Heart right ventricle (tissue), 16 donors: Measurements from ENCODE around the gene CEP112. TPM values are rescaled to one million over a fixed set of nuclear protein-coding genes. Genes with fewer than 3 reads are reported as not detected.
"Not testable (repeated sequence)": the region's sequence is repeated elsewhere in the genome, so short reads cannot be mapped to it uniquely, and the experiment has no call there.

ENCODE experiments used
- ATAC-seq, 8 donors: fragments of 200-7000 bp; cut with Tn5 transposase; one replicate each; pipeline ENCODE4 v1.9.1; 2020; ENCODE audit warnings: mild to moderate bottlenecking in 8 of 8, moderate library complexity in 8 of 8, moderate number of reproducible peaks in 1 of 8
- DNase-seq, 2 donors: peaks; one replicate each; pipeline ENCODE4 v3.0.0-alpha.2; 2020
- H3K27ac ChIP-seq, 10 donors: fragments of 200-600 bp; sonication (generic) in 2 of 10; one replicate each; pipeline versions ENCODE4 v1.5.0 to v1.8.0; 2020 to 2022; ENCODE audit warnings: mild to moderate bottlenecking in 3 of 10
- H3K27me3 ChIP-seq, 7 donors: fragments of 200-600 bp; one replicate each; pipeline ENCODE4 v1.8.0; 2021 to 2022; ENCODE audit warnings: mild to moderate bottlenecking in 2 of 7
- H3K36me3 ChIP-seq, 9 donors: fragments of 200-600 bp; sonication (generic) in 1 of 9; one replicate each; pipeline versions ENCODE4 v1.5.0 to v1.8.0; 2020 to 2022; ENCODE audit warnings: mild to moderate bottlenecking in 2 of 9
- H3K4me1 ChIP-seq, 9 donors: fragments of 200-600 bp; sonication (generic) in 1 of 9; one replicate each; pipeline versions ENCODE4 v1.5.0 to v1.8.0; 2020 to 2022; ENCODE audit warnings: mild to moderate bottlenecking in 4 of 9
- H3K4me3 ChIP-seq, 10 donors: fragments of 200-600 bp; sonication (generic) in 2 of 10; one replicate each; pipeline versions ENCODE4 v1.5.0 to v1.8.0; 2020 to 2022; ENCODE audit warnings: mild to moderate bottlenecking in 7 of 10, moderate library complexity in 2 of 10
- H3K9me3 ChIP-seq, 11 donors: fragments of 200-600 bp in 10 of 11; sonication (generic) in 2 of 11; one replicate each; pipeline versions ENCODE4 v1.5.0 to v1.8.0; 2013 to 2022; ENCODE audit warnings: mild to moderate bottlenecking in 2 of 11, control low read depth in 1 of 11, moderate library complexity in 1 of 11
- CTCF ChIP-seq, 9 donors: fragments of 200-600 bp; sonication (generic) in 2 of 9; IDR thresholded peaks; one replicate each; pipeline versions ENCODE4 v1.5.0 to v1.8.0; 2021 to 2022; ENCODE audit warnings: antibody characterized with exemption in 9 of 9, mild to moderate bottlenecking in 5 of 9, moderate library complexity in 1 of 9
- WGBS, 2 donors: extraction: QIAGEN DNeasy Blood & Tissue Kit; methylation state at CpG; one replicate each; pipeline ENCODE4 v1.1.7; 2013; ENCODE audit warnings: inconsistent platforms in 1 of 2; 5-methylcytosine and 5-hydroxymethylcytosine counted together
- intact Hi-C, 10 donors: fragments of 100-400 bp; cut with DNase I; formaldehyde crosslinking; loops; one replicate each; pipeline versions ENCODE4 v1.11.1 to v1.14.2; 2022
- polyA plus RNA-seq, 2 donors: library from polyadenylated mRNA; stranded (reverse); fragments of 200-250 nt; gene quantifications; one replicate each; pipeline ENCODE4 v1.2.3, GENCODE V29; 2013
- total RNA-seq, 10 donors: library from RNA; stranded (reverse); fragmentation: NEBNext Ultra II Directional in 3 of 10; extraction: Animal tissue kit (Norgen Biotek cat#: 25700) in 3 of 10; gene quantifications; one replicate each; pipeline versions ENCODE4 v1.2.1 to v1.2.4, GENCODE V29; 2021 to 2023
- donor health status: Arrhythmogenic right ventricular cardiomyopathy.
- donor health status: ischemic (EF 13 %, LVEDD 7.1; RV severe dilation, severe dysfunction).
- donor health status: healthy with polysubstance abuse.
- donor health status: DM: no; HTN: yes; CAD: no.
- donor health status: DM: no; HTN: no; CAD: no.
- donor health status: ischemic (EF 25% LVEDD 6.9; RV normal size, moderate dysfunction).
- donor health status: ischemic (EF 25% LVEDD 5.7; RV mildly dilated, moderate dysfunction).
- donor health status: healthy.
- donor health status: DM: yes; HTN: yes; CAD: no.
- donor health status: Ischemic cardiomyopathy.
- donor health status: ischemic (EF 35%, LVEDD 5.7; RV mildly dilated, moderate dysfunction).
- donor health status: nonischemic (EF 11% LVEDD 7.7; RV severe dilation, severe dysfunction).
- donor health status: DM: yes; HTN: yes; CAD: no.
- donor health status: PGD.
- donor health status: ischemic (EF 29% LVEDD 5.4; RV normal size, mild dysfunction).
- donor health status: nonischemic (EF 23%, LVEDD 6.1; RV moderate dilation, normal function).

CEP112 gene
- total and polyA plus RNA-seq, 12 donors, result 6.7 to 30.0 (median 16.3) TPM

DNA sequence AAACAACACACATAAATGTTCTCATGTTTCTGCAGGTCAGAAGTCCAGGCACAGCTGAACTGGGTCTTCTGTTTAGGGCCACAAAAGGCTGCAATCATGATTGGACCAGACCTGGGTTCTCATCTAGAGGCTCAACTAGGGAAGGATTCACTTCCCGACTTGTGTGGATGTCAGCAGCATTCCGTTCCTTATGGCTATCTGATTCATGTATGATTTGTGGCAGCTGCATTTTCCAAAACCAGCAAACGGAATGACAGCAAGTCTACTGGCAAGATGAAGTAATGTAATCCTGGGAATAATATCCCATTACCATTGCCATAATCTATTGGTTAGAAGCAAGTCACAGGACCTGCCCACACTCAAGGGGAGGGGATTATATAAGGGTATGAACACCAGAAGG, 22.1 kb downstream of the CEP112 start:
- TF ChIP-seq CTCF (IDR thresholded peaks at IDR 0.05), result no peak
- 76 to 80% methylated on average over 3 of the region's 3 CpGs for WGBS, 2 donors
- intact Hi-C loops, result loop anchor here (2.0 to 10.0 kb wide), 10 partner anchors 615 to 945 kb away; no protein-coding TSS in a partner anchor
- Histone ChIP-seq H3K4me3 (no peak overlapping the region), H3K27ac (no peak overlapping the region), H3K4me1 (peaks cover 0 to 23% (median 7%) of the 10 kb centered on the region in 9 donors), H3K27me3 (no peaks in the 10 kb centered on the region), H3K9me3 (no peaks in the 10 kb centered on the region), H3K36me3 (peaks cover 0 to 49% (median 3%) of the 10 kb centered on the region in 9 donors)
- ATAC-seq (no peak), DNase-seq (no peak)

GRCh38 chr17:66167189-66167815, 24.6 kb downstream of the CEP112 start:
- H3K9me3 ChIP-seq, result no peaks in the 10 kb centered on the region
- H3K36me3 ChIP-seq, result peaks cover 0 to 36% (median 0%) of the 10 kb centered on the region in 9 donors
- DNase-seq, result no peak
- H3K27me3 ChIP-seq, result no peaks in the 10 kb centered on the region
- WGBS, 2 donors, result 46 to 52% methylated on average over 5 of the region's 5 CpGs
- peaks cover 0 to 19% (median 5%) of the 10 kb centered on the region in 9 donors for H3K4me1 ChIP-seq
- TF ChIP-seq CTCF (IDR thresholded peaks at IDR 0.05), result no peak
- no peak overlapping the region for H3K4me3 ChIP-seq
- peak in 2 of 8 donors; percentile 69 to 71 for ATAC-seq
- no peak overlapping the region for H3K27ac ChIP-seq
- intact Hi-C loops, result loop anchor here (5.0 to 10.0 kb wide), 9 partner anchors 613 to 943 kb away; no protein-coding TSS in a partner anchor

DNA sequence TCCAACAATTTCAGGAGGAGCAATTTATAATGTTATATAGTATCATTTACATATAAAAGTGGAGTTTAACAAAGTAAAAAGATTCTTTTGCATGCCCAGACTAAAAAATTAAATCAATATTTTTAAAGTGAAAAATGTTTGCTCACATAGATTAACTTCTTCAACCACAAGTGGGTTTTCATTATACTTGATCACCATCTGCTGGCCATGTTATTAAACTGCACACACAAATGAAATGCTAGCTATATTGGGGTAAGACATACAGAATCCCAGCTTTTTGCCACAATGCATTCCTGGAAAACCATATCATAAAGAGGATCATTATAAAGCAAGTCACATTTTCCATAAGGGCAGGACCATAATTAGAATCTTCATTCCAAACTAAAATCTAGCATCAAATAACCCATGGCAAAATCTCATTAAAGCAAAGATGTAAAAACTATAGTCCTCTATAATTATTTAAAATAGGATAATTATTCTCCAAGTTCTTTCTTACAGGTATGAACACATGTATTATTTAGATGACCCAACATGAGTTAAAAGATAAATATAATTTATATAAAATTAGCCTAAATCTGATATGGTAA, 26.3 kb downstream of the CEP112 start:
- Histone ChIP-seq H3K36me3 (peaks cover 0 to 21% (median 0%) of the 10 kb centered on the region in 9 donors), H3K9me3 (peaks cover 0 to 2% (median 0%) of the 10 kb centered on the region in 11 donors), H3K4me3 (no peak overlapping the region), H3K4me1 (peaks cover 0 to 8% (median 0%) of the 10 kb centered on the region in 9 donors), H3K27me3 (no peaks in the 10 kb centered on the region), H3K27ac (no peak overlapping the region)
- peak; percentile 53 to 81 (median 74) for TF ChIP-seq CTCF (IDR thresholded peaks at IDR 0.05)
- no peak for DNase-seq
- no peak for ATAC-seq
- intact Hi-C loops, result loop anchor here (2.0 to 10.0 kb wide), 10 partner anchors 611 to 941 kb away; no protein-coding TSS in a partner anchor

DNA sequence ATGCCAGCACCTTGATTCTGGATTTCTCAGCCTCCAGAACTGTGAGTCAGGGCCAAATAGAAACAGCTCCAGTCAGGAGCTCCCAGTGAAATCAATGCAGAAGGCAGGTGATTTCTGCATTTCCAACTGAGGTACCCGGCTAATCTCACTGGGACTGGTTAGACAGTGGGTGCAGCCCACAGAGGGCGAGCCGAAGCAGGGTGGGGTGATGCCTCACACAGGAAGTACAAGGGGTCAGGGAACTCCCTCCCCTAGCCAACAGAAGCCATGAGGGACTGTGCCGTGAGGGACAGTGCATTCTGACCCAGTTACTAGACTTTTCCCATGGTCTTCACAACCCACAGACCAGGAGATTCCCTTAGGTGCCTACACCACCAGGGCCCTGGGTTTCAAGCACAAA, 36.9 kb downstream of the CEP112 start:
- peaks cover 0 to 29% (median 2%) of the 10 kb centered on the region in 11 donors for H3K9me3 ChIP-seq
- DNase-seq, ATAC-seq, H3K27me3 ChIP-seq, H3K27ac ChIP-seq, intact Hi-C loops, H3K4me3 ChIP-seq, H3K4me1 ChIP-seq: not testable (repeated sequence)
- peaks cover 0 to 12% (median 0%) of the 10 kb centered on the region in 9 donors for H3K36me3 ChIP-seq
- WGBS, 2 donors, result 92 to 95% methylated on average over 4 of the region's 4 CpGs

- TF ChIP-seq CTCF (IDR thresholded peaks at IDR 0.05), result no peak
- peaks cover 0 to 7% (median 0%) of the 10 kb centered on the region in 11 donors for H3K9me3 ChIP-seq
- H3K27me3 ChIP-seq, result no peaks in the 10 kb centered on the region
- no peak for ATAC-seq
- no peak overlapping the region for H3K27ac ChIP-seq
- 97% methylated on average over 2 of the region's 2 CpGs for WGBS, 2 donors
- H3K36me3 ChIP-seq, result peaks cover 0 to 12% (median 0%) of the 10 kb centered on the region in 9 donors
- intact Hi-C loops, result no loop called here
- H3K4me3 ChIP-seq, result no peak overlapping the region
- DNase-seq, result no peak
- no peaks in the 10 kb centered on the region for H3K4me1 ChIP-seq
Measured at GRCh38 chr17:66152756-66153155, 39.2 kb downstream of the CEP112 start.
